NCI-H2171 treated with DMSO at 0.1 percent for 48 hours (cell line): ENCODE results near the gene USH1G.

Experiments
- DNase-seq: peaks from one replicate; lab custom pipeline; 2025; lab: John Stamatoyannopoulos, UW

The USH1G gene

DNA sequence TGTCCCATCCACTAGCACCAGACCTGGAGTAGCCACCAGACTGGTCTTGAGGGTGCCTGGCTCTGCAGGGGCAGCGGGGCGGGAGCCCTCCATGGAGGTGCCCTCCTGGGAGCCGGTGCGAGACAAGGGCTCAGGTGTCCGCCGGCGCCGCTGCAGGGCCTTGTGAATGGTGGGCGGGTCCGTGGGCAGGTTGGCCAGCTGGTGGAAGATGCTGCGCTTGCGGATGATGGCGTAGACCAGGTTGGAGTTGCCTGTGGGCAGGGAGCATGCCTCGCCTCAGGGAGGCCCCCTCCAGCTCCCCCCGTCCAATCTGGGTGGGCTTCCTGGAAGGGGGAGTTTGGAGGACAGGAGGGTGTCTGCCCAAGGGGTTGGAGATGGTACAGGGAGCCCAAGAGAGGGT lies 31.1 kb upstream of the USH1G start:
- DNase-seq, result no peak

DNA sequence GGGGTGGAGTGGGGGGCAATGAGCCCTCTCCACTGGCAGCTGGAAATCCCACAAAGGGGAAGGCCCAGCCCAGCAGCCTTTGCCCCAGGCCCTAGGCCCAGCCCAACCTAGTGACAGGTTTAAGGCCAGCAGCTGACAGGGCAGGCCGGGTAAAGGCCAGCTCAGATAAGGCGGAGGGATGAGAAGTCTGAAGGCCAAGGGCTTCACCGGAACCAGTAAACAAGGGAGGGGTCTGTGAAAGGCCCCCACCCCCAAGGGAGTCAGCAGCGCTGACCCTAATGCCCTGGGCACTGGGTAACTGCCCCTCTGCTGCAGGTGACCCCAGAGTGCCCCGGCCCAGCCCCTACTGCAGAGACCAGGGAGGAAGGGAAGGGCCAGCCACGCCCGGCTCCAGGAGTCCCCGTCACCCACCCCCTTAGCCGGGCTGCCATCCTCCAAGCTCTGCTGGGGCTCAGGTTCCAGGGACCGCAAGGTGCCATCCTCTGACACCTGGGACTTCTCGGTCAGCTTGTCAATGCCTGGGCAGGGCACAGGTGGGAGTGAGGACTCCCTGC lies 30.2 kb upstream of the USH1G start:
- no peak for DNase-seq

DNA sequence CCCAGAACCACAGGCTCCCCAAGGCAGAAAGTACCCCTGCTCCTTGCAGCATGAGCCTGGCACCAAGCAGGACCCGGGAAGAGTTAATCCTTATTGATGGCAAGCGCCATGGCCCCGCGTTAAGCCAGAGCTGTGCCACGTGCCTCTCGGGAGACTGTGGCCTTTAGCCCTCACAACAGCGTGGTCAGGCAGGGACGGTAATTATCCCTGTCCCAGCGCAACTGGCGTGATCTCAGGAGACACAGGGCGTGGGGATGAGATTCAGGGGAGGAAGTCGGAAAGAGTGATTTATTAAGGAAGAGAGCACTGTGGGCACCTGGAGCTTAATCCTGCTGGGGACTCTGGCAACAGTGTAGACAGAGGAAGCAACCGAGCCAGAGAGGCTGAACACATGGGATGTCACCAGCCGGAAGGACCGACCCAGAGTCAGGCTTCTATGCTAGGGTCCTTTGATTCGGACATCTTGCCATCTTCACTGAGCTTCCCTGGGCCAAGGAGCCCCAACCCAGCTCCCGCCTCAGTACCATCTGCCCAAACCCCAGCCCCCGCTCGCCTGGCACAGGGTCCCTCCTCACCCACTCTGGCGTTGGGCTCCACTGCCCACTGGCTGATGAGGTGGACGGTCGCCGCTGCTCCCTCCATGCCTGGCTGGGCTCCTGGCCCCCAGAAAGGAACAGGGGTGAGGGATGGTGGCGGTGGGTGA lies 29.5 kb upstream of the USH1G start:
- no peak for DNase-seq

DNA sequence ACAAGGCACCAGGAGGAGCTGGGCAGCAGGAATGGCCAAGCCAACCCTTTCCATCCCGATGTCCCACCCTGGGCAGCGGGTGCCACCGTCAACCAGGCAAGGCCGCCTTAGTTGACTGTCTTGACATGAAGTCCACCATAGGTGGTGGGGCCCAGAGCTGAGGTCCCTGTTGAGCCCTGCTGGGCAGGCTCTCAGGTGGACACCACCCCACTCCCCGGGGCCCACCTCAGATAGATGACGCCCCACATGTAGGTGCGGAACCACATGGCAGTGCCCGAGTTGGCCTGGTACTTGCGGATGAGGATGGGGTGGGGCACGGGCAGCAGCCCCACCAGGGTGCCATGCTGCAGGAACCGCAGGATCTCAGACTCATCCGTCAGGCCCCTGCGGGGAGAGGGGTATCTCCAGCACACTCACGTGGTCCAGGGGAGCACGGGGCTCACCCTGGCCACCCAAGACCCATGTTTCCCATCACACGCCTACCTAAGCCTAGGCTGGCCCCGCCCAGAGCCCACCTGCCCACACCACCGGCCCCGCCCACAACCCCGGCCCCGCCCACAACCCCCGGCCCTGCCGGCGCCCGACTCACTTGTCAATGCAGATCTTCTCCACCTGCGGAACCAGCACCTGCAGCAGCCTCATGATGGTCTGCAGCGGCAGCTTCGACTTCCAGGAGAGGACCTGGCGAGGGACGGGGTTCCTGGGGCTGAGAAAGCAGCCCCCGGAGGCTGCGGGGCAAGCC lies 28.8 kb upstream of the USH1G start:
- no peak for DNase-seq

DNA sequence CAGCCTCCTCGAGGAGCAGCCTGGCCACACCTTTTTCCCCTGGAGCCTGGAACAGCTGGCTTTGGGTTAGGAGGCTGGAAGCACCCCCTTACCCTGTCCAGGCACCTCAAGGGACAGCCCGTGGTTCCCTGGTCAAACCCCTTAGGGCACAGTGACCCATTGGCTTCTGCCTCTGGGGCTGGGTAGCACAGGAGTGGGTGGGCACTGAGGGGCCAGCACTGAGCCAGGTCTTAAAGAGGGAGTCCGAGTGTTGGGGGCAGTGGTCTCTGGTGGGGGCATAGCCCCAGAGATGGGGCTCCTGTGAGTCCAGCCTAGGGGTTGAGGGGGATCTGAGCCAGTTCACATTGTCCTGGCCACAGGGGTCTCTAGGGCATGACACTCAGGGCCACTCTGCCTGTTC lies 28.0 kb upstream of the USH1G start:
- no peak for DNase-seq

DNA sequence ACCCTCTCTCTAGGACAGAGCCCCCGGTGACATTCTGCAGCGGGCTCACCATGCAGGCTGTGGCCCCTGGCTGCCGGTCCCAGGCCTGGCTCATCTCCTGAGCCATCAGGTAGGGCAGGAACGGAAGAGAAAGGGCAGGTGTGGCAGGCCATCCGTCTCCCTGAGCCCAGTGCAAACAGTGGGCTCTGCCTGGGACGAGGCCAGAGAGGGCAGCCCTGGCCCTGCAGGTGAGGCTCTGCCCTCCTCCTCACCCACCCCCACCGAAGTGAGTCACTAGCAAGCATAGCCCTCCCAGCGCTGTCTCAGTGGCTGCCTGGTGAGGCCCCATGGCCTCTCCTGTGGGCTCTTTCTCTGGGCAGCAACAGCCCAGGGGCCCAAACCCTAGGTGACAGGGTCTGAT lies 27.2 kb upstream of the USH1G start:
- no peak for DNase-seq

- DNase-seq, result no peak
These were observed 26.5 kb upstream of the USH1G start for GRCh38 chr17:74949455-74950115.

DNA sequence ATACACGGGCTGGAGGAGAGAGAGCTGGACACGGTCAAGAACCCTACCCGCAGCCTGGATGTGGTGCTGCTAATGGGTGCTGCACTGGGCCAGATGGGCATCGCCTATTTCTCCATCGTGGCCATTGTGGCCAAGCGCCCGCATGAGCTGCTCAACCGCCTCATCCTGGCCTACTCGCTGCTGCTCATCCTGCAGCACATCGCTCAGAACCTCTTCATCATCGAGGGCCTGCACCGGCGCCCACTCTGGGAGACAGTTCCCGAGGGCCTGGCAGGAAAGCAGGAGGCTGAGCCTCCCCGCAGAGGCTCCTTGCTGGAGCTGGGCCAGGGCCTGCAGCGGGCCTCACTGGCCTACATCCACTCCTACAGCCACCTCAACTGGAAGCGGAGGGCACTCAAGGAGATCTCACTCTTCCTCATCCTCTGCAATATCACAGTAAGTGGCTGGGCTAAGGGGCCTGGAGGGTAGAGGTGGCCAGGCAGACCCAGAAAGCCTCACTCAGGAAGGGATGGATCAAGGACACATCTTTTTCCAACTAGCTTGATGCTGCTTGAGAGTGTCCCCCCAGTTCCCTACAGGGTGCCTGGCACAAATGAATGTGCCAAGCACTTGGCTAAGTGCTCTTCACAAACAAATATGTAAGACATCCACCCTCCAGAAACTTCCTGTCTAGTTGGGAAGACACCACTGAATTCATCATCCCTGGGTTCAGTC lies 24.1 kb upstream of the USH1G start:
- DNase-seq, result no peak

- DNase-seq, result no peak
These were observed 23.6 kb upstream of the USH1G start for GRCh38 chr17:74946641-74947040.

- peak; percentile 8 for DNase-seq
These were observed 22.5 kb upstream of the USH1G start for GRCh38 chr17:74945543-74945942.

GRCh38 chr17:74943808-74944522 lies 20.9 kb upstream of the USH1G start:
- DNase-seq, result no peak

DNA sequence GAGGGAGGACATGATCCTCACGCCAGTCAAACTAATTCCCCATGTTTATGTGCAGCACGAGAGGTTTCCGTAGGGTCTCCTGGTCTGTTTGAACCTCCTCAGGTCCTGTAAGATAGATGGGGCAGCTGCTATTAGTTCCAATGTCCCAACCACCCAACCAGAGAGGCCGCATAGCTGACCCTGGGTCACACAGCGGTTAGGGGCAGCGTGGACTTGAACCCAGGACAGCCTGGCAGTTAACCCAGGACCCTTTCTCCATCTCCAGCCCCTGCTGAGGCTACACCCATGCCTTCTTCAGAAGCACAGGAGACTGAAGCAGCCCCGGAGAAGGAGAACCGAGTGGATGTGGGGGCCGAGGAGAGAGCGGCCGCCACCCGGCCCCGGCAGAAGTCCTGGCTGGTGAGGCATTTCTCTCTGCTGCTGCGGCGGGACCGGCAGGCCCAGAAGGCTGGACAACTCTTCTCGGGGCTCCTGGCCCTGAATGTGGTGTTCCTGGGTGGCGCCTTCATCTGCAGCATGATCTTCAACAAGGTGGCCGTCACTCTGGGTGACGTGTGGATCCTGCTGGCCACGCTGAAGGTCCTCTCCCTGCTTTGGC lies 18.2 kb upstream of the USH1G start:
- no peak for DNase-seq

GRCh38 chr17:74939534-74939933 lies 16.5 kb upstream of the USH1G start:
- no peak for DNase-seq

DNA sequence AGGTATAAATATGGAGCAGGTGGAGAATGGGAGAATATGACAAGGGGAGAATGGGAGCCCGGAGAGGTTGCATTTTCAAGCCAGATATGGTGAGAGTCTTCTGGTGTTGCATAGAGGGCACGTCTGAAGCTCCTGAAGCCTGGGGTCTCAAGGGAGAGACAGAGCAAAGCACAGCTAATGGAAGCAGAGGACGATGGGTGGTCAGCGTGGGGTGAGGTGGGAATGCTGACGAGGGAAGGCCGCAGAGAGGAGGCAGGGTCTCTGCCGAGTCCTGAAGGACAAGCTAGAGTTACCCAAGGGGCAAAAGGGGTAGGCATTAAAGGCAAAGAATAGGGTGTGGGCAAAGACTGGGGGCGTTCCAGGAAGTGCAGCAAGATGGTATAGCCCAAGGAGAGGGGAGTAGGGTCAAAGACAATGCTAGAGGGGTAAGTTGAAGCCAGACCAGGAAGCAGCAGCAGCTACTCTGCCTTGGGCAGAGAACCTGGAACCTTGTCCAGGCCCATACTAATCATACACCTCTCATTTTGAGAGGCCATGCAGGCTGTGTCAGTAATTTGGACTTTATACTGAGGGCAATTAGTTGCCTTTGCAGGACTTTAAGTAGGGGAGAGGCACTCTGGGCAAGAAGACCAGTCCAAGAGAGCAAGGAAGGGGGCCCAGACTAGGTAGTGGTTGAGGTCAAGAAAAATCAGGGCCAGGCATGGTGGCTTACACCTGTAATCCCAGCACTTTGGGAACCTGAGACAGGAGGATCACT lies 15.3 kb upstream of the USH1G start:
- DNase-seq, result no peak

- no peak for DNase-seq
These were observed 14.3 kb upstream of the USH1G start for GRCh38 chr17:74937064-74938051.

- DNase-seq, result no peak
These were observed 13.4 kb upstream of the USH1G start for GRCh38 chr17:74936470-74936799.

DNA sequence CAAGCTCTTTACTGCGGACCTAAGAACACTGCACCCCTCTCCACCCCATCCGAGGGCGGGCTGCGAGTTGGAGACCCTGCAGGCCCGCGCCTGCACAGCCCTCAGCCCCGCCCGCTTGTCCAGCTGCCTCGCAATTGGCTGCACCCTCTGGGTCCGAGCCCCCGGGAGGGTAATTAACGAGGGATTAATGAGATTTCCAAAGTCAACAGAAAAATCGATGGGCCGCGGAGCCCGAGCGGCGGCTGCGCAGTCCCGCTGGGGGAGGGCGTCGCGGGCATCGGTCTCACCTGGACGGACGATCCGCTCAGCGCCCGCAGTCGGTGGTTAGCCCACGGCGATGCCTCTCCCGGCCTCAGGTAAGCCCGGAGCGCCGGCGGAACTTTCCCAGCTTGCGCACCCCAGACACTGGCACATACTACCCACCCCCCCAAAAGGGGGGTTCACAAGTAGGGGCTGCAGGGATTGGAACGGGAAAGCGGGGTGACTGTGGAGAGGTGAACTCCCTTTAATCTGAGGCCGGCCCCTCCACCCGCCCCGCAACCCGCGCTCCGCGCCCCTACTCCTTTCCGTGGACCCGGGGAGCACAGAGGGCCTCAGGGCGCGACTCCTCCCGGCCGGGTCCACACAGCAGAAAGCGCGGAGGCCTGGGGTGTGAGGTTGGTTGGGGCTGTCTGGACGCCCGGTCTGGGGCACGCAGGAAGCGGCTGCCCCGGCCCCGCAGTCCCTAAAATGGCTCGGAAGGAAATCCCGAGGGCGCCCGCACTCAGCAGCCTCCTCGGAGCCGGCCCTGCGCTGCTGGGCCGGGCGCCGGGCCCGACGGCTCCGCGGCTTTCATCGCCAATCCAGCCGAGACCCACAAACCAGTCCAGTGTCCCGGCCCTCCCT lies 12.8 kb upstream of the USH1G start, which contains the start of gene OTOP3:
Gene OTOP3, plus strand, starts transcription at position 314 of the 885 bp plus-strand sequence. Its CDS starts 24 bp downstream, at position 338.
- no peak for DNase-seq

DNA sequence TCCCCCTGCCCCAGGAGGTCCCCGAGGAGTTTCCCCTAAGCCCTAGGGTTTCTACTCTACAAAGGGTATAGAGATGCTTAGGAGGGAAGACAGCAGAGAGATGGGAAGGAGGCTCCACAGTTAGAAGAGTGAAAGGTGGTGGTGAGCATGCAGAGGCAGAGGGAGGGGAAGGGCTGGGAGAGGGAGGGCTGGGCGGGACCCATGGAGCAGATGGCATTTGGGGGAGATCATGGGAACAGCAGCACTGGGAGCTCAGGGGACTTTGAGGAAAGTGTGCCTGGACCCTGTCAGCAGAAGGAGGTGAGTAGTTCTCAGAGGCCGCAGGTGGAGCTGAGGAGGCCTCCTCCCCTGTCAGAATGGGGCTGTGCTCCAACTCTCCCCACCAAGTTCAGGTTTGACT lies 12.0 kb upstream of the USH1G start:
- DNase-seq, result peak; percentile 24
